ENCODE data around the gene CCDC188. TPM values are rescaled to one million over a fixed set of nuclear protein-coding genes. Genes with fewer than 3 reads are reported as not detected.
A peak's percentile ranks its signal among the peaks of the same experiment; 100 is the strongest.

The CCDC188 gene
- total and polyA plus RNA-seq, 2 of the 13 experiments (the other 11 are each of a cell fraction or from before 2014, with no cell fraction given) = not detected

GRCh38 chr22:20130731-20131596, 19.9 kb downstream of the CCDC188 start (continued):
- TF ChIP-seq ARID4A (CRISPR knock-in tag; IDR thresholded peaks at IDR 0.05; ENCODE audit: borderline replicate concordance) (peak; percentile 39; the same call in 1 of the 2 replicates), THAP9 (CRISPR knock-in tag; IDR thresholded peaks at IDR 0.05; ENCODE audit: borderline replicate concordance) (no peak), PAF1 (CRISPR knock-in tag; IDR thresholded peaks at IDR 0.05) (no peak), ZNF225 (CRISPR knock-in tag; IDR thresholded peaks at IDR 0.05) (no peak), ZBTB1 (CRISPR knock-in tag; IDR thresholded peaks at IDR 0.05; ENCODE audit: borderline replicate concordance) (no peak), CSRNP2 (CRISPR knock-in tag; conservative IDR thresholded peaks at IDR 0.05; ENCODE audit: low read depth) (no peak), SOX13 (IDR thresholded peaks at IDR 0.05) (no peak), SOX13 (CRISPR knock-in tag; conservative IDR thresholded peaks at IDR 0.05 in 1 of 2, IDR thresholded peaks at IDR 0.05 in 1 of 2) (no peak), RAD21 (CRISPR knock-in tag; IDR thresholded peaks at IDR 0.05) (peak; percentile 19; the same call in 1 of the 2 replicates), KIAA2018 (CRISPR knock-in tag; IDR thresholded peaks at IDR 0.05; ENCODE audit: borderline replicate concordance) (no peak)
